ENCODE results near the gene SLC35D1.

DNA sequence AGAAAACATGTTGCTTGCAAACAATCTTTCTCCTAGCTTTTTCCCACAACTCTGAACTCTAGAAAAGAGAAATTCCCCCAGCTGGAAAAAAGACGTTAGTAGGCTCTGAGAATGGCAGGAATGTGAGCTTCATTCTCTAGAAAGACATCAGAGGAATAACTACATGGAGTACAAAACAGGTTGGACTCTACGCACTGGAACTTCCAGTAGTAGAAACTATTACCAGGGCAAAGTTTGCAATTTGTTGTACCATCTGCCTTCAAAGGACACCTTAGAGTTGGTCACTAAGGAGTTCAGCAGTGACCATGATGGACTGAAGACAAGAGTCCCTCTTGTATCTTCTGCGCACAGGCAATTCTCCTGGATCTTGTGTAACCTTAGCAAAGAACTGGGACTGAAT lies 60.9 kb downstream of the SLC35D1 start:
- no peak for TF ChIP-seq CTCF (conservative IDR thresholded peaks at IDR 0.05)
- TF ChIP-seq ZFX (IDR thresholded peaks at IDR 0.05) = no peak
